Stimulated activated CD8-positive, alpha-beta memory T cell treated with anti-CD3 and anti-CD28 coated beads, Interleukin-12 subunit alpha, Interleukin-12 subunit beta, amount 100 ng/mL, for 24 hours (primary cell): Measurements from ENCODE around the gene COX7B2.

Source experiments
- DNase-seq: peaks from one replicate; pipeline ENCODE4 v3.0.0-alpha.2; 2020; ENCODE audit errors: extremely low read depth

Gene COX7B2

DNA sequence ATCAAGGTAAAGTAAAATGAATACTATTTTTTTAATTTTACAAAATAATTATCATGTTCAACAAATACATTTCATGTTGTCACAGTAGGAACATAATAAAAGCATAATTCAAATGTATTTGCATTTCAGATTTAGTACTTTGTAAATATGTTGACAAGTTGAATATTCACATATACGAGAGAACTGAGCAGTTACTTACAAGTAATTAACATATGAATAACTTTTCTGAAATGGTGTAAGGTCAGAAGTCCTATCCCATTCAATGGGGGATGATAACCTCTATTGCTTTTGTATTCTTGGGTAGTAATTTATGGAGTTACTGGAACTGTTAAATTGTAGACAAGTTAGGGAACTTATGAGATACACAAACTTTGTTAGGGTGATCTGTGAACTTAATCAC, 191.1 kb downstream of the COX7B2 start:
- DNase-seq = no peak

DNA sequence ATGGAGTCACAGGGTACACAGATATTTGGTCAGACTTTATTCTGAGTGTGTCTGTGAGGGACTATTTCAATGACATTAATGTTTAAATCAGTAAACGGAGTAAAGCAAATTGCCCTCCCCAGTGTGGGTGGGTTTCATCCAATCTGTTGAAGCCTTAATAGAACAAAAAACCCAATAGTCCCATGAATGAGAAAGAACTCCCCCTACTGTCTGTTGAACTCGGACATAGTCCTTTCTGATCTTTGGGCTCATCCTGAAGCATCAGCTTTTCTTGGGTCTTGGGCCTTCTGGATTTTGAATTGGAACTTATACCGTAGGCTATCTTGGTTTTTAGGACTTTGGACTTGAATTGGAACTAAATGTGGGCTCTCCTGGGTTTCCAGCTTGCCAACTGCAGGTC, 193.6 kb downstream of the COX7B2 start:
- DNase-seq = no peak

DNA sequence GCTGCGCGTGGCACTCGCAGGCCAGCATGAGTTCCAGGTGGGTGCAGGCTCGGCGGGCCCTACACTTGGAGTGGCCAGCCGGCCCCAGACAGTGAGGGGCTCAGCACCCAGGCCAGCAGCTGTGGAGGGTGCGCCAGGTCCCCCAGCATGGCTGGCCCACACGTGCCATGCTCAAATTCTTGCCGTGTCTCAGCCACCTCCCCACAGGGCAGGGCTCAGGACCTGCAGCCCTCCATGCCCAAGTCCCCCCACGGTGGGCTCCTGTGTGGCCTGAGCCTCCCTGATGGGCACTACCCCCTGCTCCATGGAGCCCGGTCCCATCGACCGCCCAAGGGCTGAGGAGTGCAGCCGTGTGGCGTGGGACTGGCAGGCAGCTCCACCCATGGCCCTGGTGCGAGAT, 210.2 kb downstream of the COX7B2 start:
- no peak for DNase-seq
